Keratinocyte (primary cell): Measurements from ENCODE around the gene SBNO2. TPM values are rescaled to one million over a fixed set of nuclear protein-coding genes. Genes with fewer than 3 reads are reported as not detected.

Experiments
- DNase-seq: peaks from one replicate; pipeline ENCODE4 v3.0.0-alpha.2; 2011; ENCODE audit warnings: low read depth, missing footprints, low spot score
- FAIRE-seq: peaks from 2 replicates; lab custom pipeline; 2011; peaks lifted over from hg19 to GRCh38; lab: Jason Lieb, UNC
- H2AFZ ChIP-seq: 2 replicates; pipeline ENCODE4 v1.6.0; 2012; ENCODE audit warnings: low read length, control low read depth, inconsistent platforms; ENCODE audit not compliant: control insufficient read depth
- H3K27ac ChIP-seq: 2 replicates; pipeline ENCODE4 v1.5.1; 2011; ENCODE audit warnings: low read length; ENCODE audit not compliant: control insufficient read depth, insufficient read depth
- H3K27me3 ChIP-seq: 3 replicates; pipeline ENCODE4 v1.6.0; 2011; ENCODE audit warnings: low read length; ENCODE audit not compliant: control insufficient read depth, insufficient read depth; ENCODE audit errors: extremely low read depth
- H3K36me3 ChIP-seq, 2 experiments: 2 replicates in 1 of 2; 3 replicates in 1 of 2; pipeline ENCODE4 v1.5.1; 2011; ENCODE audit warnings: low read length in 2 of 2, mild to moderate bottlenecking in 1 of 2; ENCODE audit not compliant: control insufficient read depth in 2 of 2, insufficient read depth in 2 of 2; ENCODE audit errors: extremely low read depth in 1 of 2
- H3K4me1 ChIP-seq: 3 replicates; pipeline ENCODE4 v1.5.1; 2011; ENCODE audit warnings: low read length; ENCODE audit not compliant: control insufficient read depth, insufficient read depth; ENCODE audit errors: extremely low read depth
- H3K4me2 ChIP-seq: 3 replicates; pipeline ENCODE4 v1.6.0; 2011; ENCODE audit warnings: low read depth, low read length; ENCODE audit not compliant: control insufficient read depth, insufficient read depth; ENCODE audit errors: extremely low read depth
- H3K4me3 ChIP-seq, 3 experiments: fragments of 200-600 bp in 1 of 3; sonication (generic) in 1 of 3; 2 replicates in 2 of 3; 3 replicates in 1 of 3; pipeline ENCODE4 v1.5.1; 2011 to 2016; ENCODE audit warnings: low read length in 3 of 3, mild to moderate bottlenecking in 3 of 3, control low read depth in 2 of 3, inconsistent platforms in 1 of 3, low read depth in 1 of 3, mixed read lengths in 1 of 3, mixed run types in 1 of 3, moderate library complexity in 1 of 3; ENCODE audit not compliant: control insufficient read depth in 2 of 3, insufficient read depth in 2 of 3; ENCODE audit errors: extremely low read depth in 1 of 3
- H3K79me2 ChIP-seq: 2 replicates; pipeline ENCODE4 v1.6.0; 2012; ENCODE audit warnings: low read length; ENCODE audit not compliant: control insufficient read depth, insufficient read depth
- H3K9ac ChIP-seq: 3 replicates; pipeline ENCODE4 v1.6.0; 2011; ENCODE audit warnings: low read length; ENCODE audit not compliant: control insufficient read depth, insufficient read depth; ENCODE audit errors: extremely low read depth
- H3K9me1 ChIP-seq: 3 replicates; pipeline ENCODE4 v1.6.0; 2011; ENCODE audit warnings: low read length; ENCODE audit not compliant: control insufficient read depth, insufficient read depth; ENCODE audit errors: extremely low read depth
- H3K9me3 ChIP-seq: 2 replicates; pipeline ENCODE4 v1.5.1; 2012; ENCODE audit warnings: low read depth, low read length; ENCODE audit not compliant: control insufficient read depth
- H4K20me1 ChIP-seq: 3 replicates; pipeline ENCODE4 v1.6.0; 2011; ENCODE audit warnings: low read length; ENCODE audit not compliant: control insufficient read depth, insufficient read depth; ENCODE audit errors: extremely low read depth
- CTCF ChIP-seq, 3 experiments: IDR thresholded peaks in 1 of 3; conservative IDR thresholded peaks in 1 of 3; optimal IDR thresholded peaks in 1 of 3; 2 replicates in 2 of 3; 3 replicates in 1 of 3; pipeline versions ENCODE3 to v1.5.1; 2011; ENCODE audit warnings: low read length in 3 of 3, mild to moderate bottlenecking in 3 of 3, moderate library complexity in 2 of 3, control low read depth in 1 of 3, inconsistent platforms in 1 of 3; ENCODE audit not compliant: insufficient read depth in 2 of 3; ENCODE audit errors: extremely low read depth in 1 of 3
- EZH2 ChIP-seq: IDR thresholded peaks from one replicate; pipeline ENCODE4 v1.6.1; 2012; ENCODE audit warnings: inconsistent platforms, mild to moderate bottlenecking, low read length, moderate library complexity
- dilution Hi-C: fragments of 300-500 bp; cut with MboI; formaldehyde crosslinking; loops from one replicate; pipeline ENCODE4 v1.7.0; 2020; ENCODE audit warnings: low sequenced_read_pairs; ENCODE audit not compliant: extremely low pct_ligation_motif_present
- polyA plus RNA-seq, 5 experiments: library from polyadenylated mRNA; depleted of rRNA in 3 of 5; stranded (reverse) in 3 of 5; stranded (forward) in 1 of 5; unstranded in 1 of 5; fragments of >200 nt; gene quantifications; 1 replicate in 1 of 5; 2 replicates in 3 of 5; 3 replicates in 1 of 5; pipeline versions ENCODE4 v1.2.1 to v1.2.3, GENCODE V29; 2011 to 2012; ENCODE audit warnings: missing spikeins in 2 of 5, low read depth in 1 of 5, low replicate concordance in 1 of 5

The SBNO2 gene
- polyA plus RNA-seq, 1 donor (not counting 4 experiments of a cell fraction or from before 2014, with no cell fraction given): 10.9 TPM

- H2AFZ ChIP-seq: no peak overlapping the region
- no peak for FAIRE-seq
- H3K4me3 ChIP-seq: no peak overlapping the region
- no peaks in the 10 kb centered on the region for H3K27me3 ChIP-seq
- TF ChIP-seq CTCF (optimal IDR thresholded peaks at IDR 0.05 in 1 of 3, IDR thresholded peaks at IDR 0.05 in 1 of 3, conservative IDR thresholded peaks at IDR 0.05 in 1 of 3; ENCODE audit: extremely low read depth in 1 of 3, insufficient read depth in 2 of 3, low read length in 3 of 3) (no peak), EZH2 (no peak)
- dilution Hi-C loops: no loop called here
- H3K27ac ChIP-seq: no peak overlapping the region
- peaks cover 29% of the 10 kb centered on the region for H3K79me2 ChIP-seq
- H3K9ac ChIP-seq: no peak overlapping the region
- H4K20me1 ChIP-seq: no peaks in the 10 kb centered on the region
- no peak for DNase-seq
- H3K9me1 ChIP-seq: no peaks in the 10 kb centered on the region
- H3K4me1 ChIP-seq: no peaks in the 10 kb centered on the region
- H3K9me3 ChIP-seq: no peaks in the 10 kb centered on the region
- peaks cover 36 to 44% of the 10 kb centered on the region in 2 experiments for H3K36me3 ChIP-seq
- no peak overlapping the region for H3K4me2 ChIP-seq
Measured at GRCh38 chr19:1146858-1147780, 26.9 kb downstream of the SBNO2 start.

- Histone ChIP-seq H3K9ac (no peak overlapping the region), H3K27me3 (no peaks in the 10 kb centered on the region), H2AFZ (no peak overlapping the region), H3K36me3 (peaks cover 36 to 39% of the 10 kb centered on the region in 2 experiments), H4K20me1 (no peaks in the 10 kb centered on the region), H3K4me1 (no peaks in the 10 kb centered on the region), H3K79me2 (peaks cover 28% of the 10 kb centered on the region), H3K9me1 (no peaks in the 10 kb centered on the region), H3K4me2 (no peak overlapping the region), H3K27ac (no peak overlapping the region), H3K9me3 (no peaks in the 10 kb centered on the region), H3K4me3 (no peak overlapping the region)
- dilution Hi-C loops: no loop called here
- DNase-seq (no peak), FAIRE-seq (no peak)
- TF ChIP-seq CTCF (optimal IDR thresholded peaks at IDR 0.05 in 1 of 3, IDR thresholded peaks at IDR 0.05 in 1 of 3, conservative IDR thresholded peaks at IDR 0.05 in 1 of 3; ENCODE audit: extremely low read depth in 1 of 3, insufficient read depth in 2 of 3, low read length in 3 of 3) (no peak), EZH2 (no peak)
Measured at GRCh38 chr19:1146412-1146699, 27.7 kb downstream of the SBNO2 start.
